Measurements from ENCODE around the gene AP4E1. TPM values are rescaled to one million over a fixed set of nuclear protein-coding genes. Genes with fewer than 3 reads are reported as not detected.

Gene AP4E1
- polyA plus RNA-seq (2013, experiment 1 of 2): 3.5 TPM
- polyA plus RNA-seq (2013, experiment 2 of 2): 3.9 TPM

DNA sequence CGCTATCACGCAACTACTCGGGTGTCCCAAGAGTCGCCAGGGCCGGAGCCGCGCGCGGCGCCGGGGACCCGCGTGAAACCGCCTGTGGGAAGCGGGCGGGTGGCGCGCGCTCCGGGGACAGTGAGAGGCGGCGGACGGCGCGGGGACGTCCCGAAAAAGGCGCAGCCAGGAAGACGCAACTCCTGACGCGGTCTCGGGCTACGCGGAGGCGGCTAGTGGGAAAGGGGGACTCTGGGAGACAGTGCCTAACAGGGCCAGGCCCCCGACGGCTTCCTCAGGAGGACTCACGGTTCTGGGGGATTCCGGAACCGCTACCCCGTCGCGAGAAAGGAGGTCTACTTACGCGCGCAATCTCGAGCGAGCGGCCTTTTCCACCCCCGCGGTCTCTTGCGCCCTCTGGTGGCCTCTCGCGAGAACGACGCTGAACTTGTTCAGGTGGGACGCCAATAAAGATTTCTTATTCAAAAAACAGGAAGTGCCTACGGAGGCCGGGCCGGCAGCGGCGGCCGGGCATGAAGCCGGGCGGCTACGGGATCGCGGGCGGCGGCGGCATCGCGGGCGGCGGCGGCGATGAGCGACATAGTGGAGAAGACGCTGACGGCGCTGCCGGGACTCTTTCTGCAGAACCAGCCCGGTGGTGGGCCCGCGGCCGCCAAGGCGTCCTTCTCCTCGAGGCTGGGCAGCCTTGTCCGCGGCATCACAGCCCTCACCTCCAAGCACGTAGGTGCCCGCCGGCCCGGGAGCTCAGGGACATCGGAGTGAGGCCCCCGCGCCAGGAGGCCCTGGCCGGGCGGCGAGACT, at the start of gene AP4E1:
Gene AP4E1, plus strand, starts transcription at position 475 of the 801 bp plus-strand sequence. Its CDS starts 96 bp downstream, at position 571.
- H2BK5ac ChIP-seq (ENCODE audit: low read length): peak within 1 kb of the TSS; percentile 93
- H3K4me2 ChIP-seq (ENCODE audit: insufficient read depth, low read length, poor library complexity, severe bottlenecking): peak within 1 kb of the TSS; percentile 62
- no peaks in the 10 kb centered on the region for H3K27me3 ChIP-seq (ENCODE audit: control insufficient read depth in 3 of 3, insufficient read depth in 3 of 3, low read depth in 1 of 3, low read length in 3 of 3)
- peak within 1 kb of the TSS; percentile 80 to 95 for H3K4me3 ChIP-seq (ENCODE audit: low read length in 2 of 2)
- DNase-seq (ENCODE audit: low spot score): peak; percentile 93
- H3K14ac ChIP-seq (ENCODE audit: low read length): peak within 1 kb of the TSS; percentile 89
- H3K9ac ChIP-seq (ENCODE audit: low read depth, low read length, poor library complexity): peak within 1 kb of the TSS; percentile 97
- no CpG with 5 or more reads among the region's 100 CpGs for WGBS, 2 donors (ENCODE audit: extremely low coverage in 2 of 2, insufficient read length in 2 of 2, insufficient replicate concordance in 1 of 2)
- H3K4me1 ChIP-seq (ENCODE audit: control insufficient read depth in 2 of 2, insufficient read depth in 1 of 2, low read depth in 1 of 2, low read length in 2 of 2): peaks cover 3 to 5% of the 10 kb centered on the region in 2 donors
- peak within 1 kb of the TSS; percentile 66 for H3K27ac ChIP-seq (replicated peaks; ENCODE audit: low read length)
- peak within 1 kb of the TSS; percentile 98 for H3K18ac ChIP-seq (ENCODE audit: low read length)
- H4K91ac ChIP-seq (ENCODE audit: low read depth, low read length, poor library complexity): no peak within 1 kb of the TSS
- no peaks in the 10 kb centered on the region for H3K9me3 ChIP-seq (replicated peaks in 1 of 2; ENCODE audit: control insufficient read depth in 2 of 2, insufficient read depth in 1 of 2, low read depth in 1 of 2, low read length in 2 of 2)
- peaks cover 0 to 26% of the 10 kb centered on the region in 2 donors for H3K36me3 ChIP-seq (replicated peaks in 1 of 2; ENCODE audit: control insufficient read depth in 2 of 2, insufficient read depth in 2 of 2, low read length in 2 of 2)
- H3K23ac ChIP-seq (ENCODE audit: low read depth, low read length, poor library complexity): peak within 1 kb of the TSS; percentile 91
- H4K8ac ChIP-seq (ENCODE audit: low read depth, low read length): peak within 1 kb of the TSS; percentile 17
- no peak within 1 kb of the TSS for H2BK12ac ChIP-seq (ENCODE audit: low read length)
- H2AFZ ChIP-seq (ENCODE audit: low read length): peak within 1 kb of the TSS; percentile 99
- H2BK15ac ChIP-seq (ENCODE audit: low read length): peak within 1 kb of the TSS; percentile 22
- H2AK5ac ChIP-seq (ENCODE audit: low read depth, low read length): no peak within 1 kb of the TSS
- no peak within 1 kb of the TSS for H3K4ac ChIP-seq (ENCODE audit: low read length)
- H2BK120ac ChIP-seq (ENCODE audit: low read depth, low read length): no peak within 1 kb of the TSS
- H3K79me1 ChIP-seq (ENCODE audit: low read depth, low read length): no peaks in the 10 kb centered on the region

DNA sequence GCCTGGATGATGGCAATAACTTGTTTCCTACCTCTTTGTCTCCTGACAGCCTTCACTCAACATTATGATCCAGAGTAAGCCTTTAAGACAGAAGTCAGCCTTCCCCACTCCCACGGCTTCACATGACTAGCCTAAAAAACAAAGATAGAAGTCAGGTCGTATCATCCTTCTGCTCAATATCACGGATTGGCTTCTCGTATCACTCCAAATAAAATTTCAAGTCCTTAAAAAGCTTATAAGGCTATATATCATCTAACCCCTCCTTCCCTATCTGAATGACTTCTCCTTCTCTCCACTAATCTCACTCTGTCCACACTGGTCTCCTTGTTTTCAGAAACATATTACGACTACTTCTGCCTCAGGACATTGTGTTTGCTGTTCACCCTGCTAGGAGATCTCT, 47.7 kb upstream of the AP4E1 start:
- Histone ChIP-seq H4K8ac (ENCODE audit: low read depth, low read length) (no peak overlapping the region), H2BK12ac (ENCODE audit: low read length) (no peak overlapping the region), H3K14ac (ENCODE audit: low read length) (no peak overlapping the region), H3K4me1 (ENCODE audit: control insufficient read depth in 2 of 2, insufficient read depth in 1 of 2, low read depth in 1 of 2, low read length in 2 of 2) (peaks cover 0 to 2% of the 10 kb centered on the region in 2 donors), H2AFZ (ENCODE audit: low read length) (no peak overlapping the region), H3K18ac (ENCODE audit: low read length) (no peak overlapping the region), H2AK5ac (ENCODE audit: low read depth, low read length) (no peak overlapping the region), H3K79me1 (ENCODE audit: low read depth, low read length) (no peaks in the 10 kb centered on the region), H3K4me3 (ENCODE audit: low read length in 2 of 2) (no peak overlapping the region), H2BK120ac (ENCODE audit: low read depth, low read length) (no peak overlapping the region), H3K4me2 (ENCODE audit: insufficient read depth, low read length, poor library complexity, severe bottlenecking) (no peak overlapping the region), H3K36me3 (replicated peaks in 1 of 2; ENCODE audit: control insufficient read depth in 2 of 2, insufficient read depth in 2 of 2, low read length in 2 of 2) (no peaks in the 10 kb centered on the region), H4K91ac (ENCODE audit: low read depth, low read length, poor library complexity) (no peak overlapping the region), H3K9ac (ENCODE audit: low read depth, low read length, poor library complexity) (no peak overlapping the region), H2BK15ac (ENCODE audit: low read length) (no peak overlapping the region), H2BK5ac (ENCODE audit: low read length) (no peak overlapping the region), H3K23ac (ENCODE audit: low read depth, low read length, poor library complexity) (no peak overlapping the region), H3K9me3 (replicated peaks in 1 of 2; ENCODE audit: control insufficient read depth in 2 of 2, insufficient read depth in 1 of 2, low read depth in 1 of 2, low read length in 2 of 2) (no peaks in the 10 kb centered on the region), H3K27me3 (ENCODE audit: control insufficient read depth in 3 of 3, insufficient read depth in 3 of 3, low read depth in 1 of 3, low read length in 3 of 3) (peaks cover 0 to 2% (median 0%) of the 10 kb centered on the region in 3 experiments), H3K4ac (ENCODE audit: low read length) (no peak overlapping the region), H3K27ac (replicated peaks; ENCODE audit: low read length) (no peak overlapping the region)
- no peak for DNase-seq (ENCODE audit: low spot score)
- no CpG with 5 or more reads among the region's 5 CpGs for WGBS, 2 donors (ENCODE audit: extremely low coverage in 2 of 2, insufficient read length in 2 of 2, insufficient replicate concordance in 1 of 2)

DNA sequence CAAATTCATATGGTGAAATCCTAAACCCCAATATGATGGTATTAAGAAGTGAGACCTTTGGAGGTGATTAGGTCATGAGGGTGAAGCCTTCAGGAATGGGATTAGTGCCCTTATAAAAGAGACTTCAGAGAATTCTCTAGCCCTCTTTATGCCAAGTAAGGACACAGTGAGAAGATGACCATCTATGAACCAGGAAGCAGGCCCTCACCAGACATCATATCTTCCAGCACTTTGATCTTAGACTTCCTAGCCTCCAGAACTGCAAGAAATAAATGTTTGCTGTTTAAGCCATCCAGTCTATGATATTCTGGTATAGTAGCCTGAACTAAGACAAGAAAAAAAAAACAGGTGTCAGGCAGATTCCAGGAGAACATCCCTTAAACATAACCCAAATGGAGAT, 45.9 kb upstream of the AP4E1 start:
- Histone ChIP-seq H3K9ac (ENCODE audit: low read depth, low read length, poor library complexity) (no peak overlapping the region), H3K4me3 (ENCODE audit: low read length in 2 of 2) (no peak overlapping the region), H2BK15ac (ENCODE audit: low read length) (no peak overlapping the region), H3K14ac (ENCODE audit: low read length) (no peak overlapping the region), H4K8ac (ENCODE audit: low read depth, low read length) (no peak overlapping the region), H3K36me3 (replicated peaks in 1 of 2; ENCODE audit: control insufficient read depth in 2 of 2, insufficient read depth in 2 of 2, low read length in 2 of 2) (no peaks in the 10 kb centered on the region), H4K91ac (ENCODE audit: low read depth, low read length, poor library complexity) (no peak overlapping the region), H3K4me1 (ENCODE audit: control insufficient read depth in 2 of 2, insufficient read depth in 1 of 2, low read depth in 1 of 2, low read length in 2 of 2) (peaks cover 0 to 2% of the 10 kb centered on the region in 2 donors), H3K27me3 (ENCODE audit: control insufficient read depth in 3 of 3, insufficient read depth in 3 of 3, low read depth in 1 of 3, low read length in 3 of 3) (peaks cover 0 to 2% (median 0%) of the 10 kb centered on the region in 3 experiments), H3K79me1 (ENCODE audit: low read depth, low read length) (no peaks in the 10 kb centered on the region), H2BK5ac (ENCODE audit: low read length) (no peak overlapping the region), H3K9me3 (replicated peaks in 1 of 2; ENCODE audit: control insufficient read depth in 2 of 2, insufficient read depth in 1 of 2, low read depth in 1 of 2, low read length in 2 of 2) (no peaks in the 10 kb centered on the region), H2AFZ (ENCODE audit: low read length) (no peak overlapping the region), H3K27ac (replicated peaks; ENCODE audit: low read length) (no peak overlapping the region), H3K4me2 (ENCODE audit: insufficient read depth, low read length, poor library complexity, severe bottlenecking) (no peak overlapping the region), H2AK5ac (ENCODE audit: low read depth, low read length) (no peak overlapping the region), H3K18ac (ENCODE audit: low read length) (no peak overlapping the region), H2BK120ac (ENCODE audit: low read depth, low read length) (no peak overlapping the region), H3K23ac (ENCODE audit: low read depth, low read length, poor library complexity) (no peak overlapping the region), H3K4ac (ENCODE audit: low read length) (no peak overlapping the region), H2BK12ac (ENCODE audit: low read length) (no peak overlapping the region)
- DNase-seq (ENCODE audit: low spot score): no peak

DNA sequence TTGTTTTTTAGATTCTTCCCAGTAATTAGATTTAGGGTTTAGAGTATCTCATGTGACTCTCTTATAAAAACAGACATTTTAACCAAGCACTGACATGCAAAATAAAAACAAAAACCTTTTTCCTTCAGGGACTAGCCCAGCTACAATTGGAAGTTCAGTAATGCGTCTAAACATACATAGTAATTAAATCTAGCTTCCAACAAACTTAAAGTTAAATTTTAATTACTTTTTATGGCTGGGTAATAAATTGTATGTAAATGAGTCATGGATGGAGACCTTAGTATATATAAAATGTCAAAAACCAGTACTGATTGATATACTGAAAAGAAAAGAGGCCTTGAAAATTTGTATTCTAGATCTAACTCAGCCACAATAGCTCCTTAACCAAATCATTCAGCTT, 43.6 kb upstream of the AP4E1 start:
- Histone ChIP-seq H4K91ac (ENCODE audit: low read depth, low read length, poor library complexity) (no peak overlapping the region), H2AFZ (ENCODE audit: low read length) (no peak overlapping the region), H3K27ac (replicated peaks; ENCODE audit: low read length) (no peak overlapping the region), H3K4me3 (ENCODE audit: low read length in 2 of 2) (no peak overlapping the region), H2BK12ac (ENCODE audit: low read length) (no peak overlapping the region), H3K18ac (ENCODE audit: low read length) (no peak overlapping the region), H3K79me1 (ENCODE audit: low read depth, low read length) (no peaks in the 10 kb centered on the region), H3K36me3 (replicated peaks in 1 of 2; ENCODE audit: control insufficient read depth in 2 of 2, insufficient read depth in 2 of 2, low read length in 2 of 2) (no peaks in the 10 kb centered on the region), H3K4ac (ENCODE audit: low read length) (no peak overlapping the region), H3K23ac (ENCODE audit: low read depth, low read length, poor library complexity) (no peak overlapping the region), H3K27me3 (ENCODE audit: control insufficient read depth in 3 of 3, insufficient read depth in 3 of 3, low read depth in 1 of 3, low read length in 3 of 3) (no peaks in the 10 kb centered on the region), H3K14ac (ENCODE audit: low read length) (no peak overlapping the region), H3K4me1 (ENCODE audit: control insufficient read depth in 2 of 2, insufficient read depth in 1 of 2, low read depth in 1 of 2, low read length in 2 of 2) (no peaks in the 10 kb centered on the region), H3K9ac (ENCODE audit: low read depth, low read length, poor library complexity) (no peak overlapping the region), H2AK5ac (ENCODE audit: low read depth, low read length) (no peak overlapping the region), H2BK15ac (ENCODE audit: low read length) (no peak overlapping the region), H2BK120ac (ENCODE audit: low read depth, low read length) (no peak overlapping the region), H2BK5ac (ENCODE audit: low read length) (no peak overlapping the region), H3K4me2 (ENCODE audit: insufficient read depth, low read length, poor library complexity, severe bottlenecking) (no peak overlapping the region), H3K9me3 (replicated peaks in 1 of 2; ENCODE audit: control insufficient read depth in 2 of 2, insufficient read depth in 1 of 2, low read depth in 1 of 2, low read length in 2 of 2) (no peaks in the 10 kb centered on the region), H4K8ac (ENCODE audit: low read depth, low read length) (no peak overlapping the region)
- DNase-seq (ENCODE audit: low spot score): no peak
- no CpG with 5 or more reads among the region's 1 CpG for WGBS, 2 donors (ENCODE audit: extremely low coverage in 2 of 2, insufficient read length in 2 of 2, insufficient replicate concordance in 1 of 2)

Measured in neuronal stem cell (in vitro differentiated cells).